Measurements from ENCODE around the gene ACTA1.

Gene ACTA1

GRCh38 chr1:229384822-229385221, 49.1 kb downstream of the ACTA1 start:
- no peak for TF ChIP-seq CTCF (IDR thresholded peaks at IDR 0.05; ENCODE audit: insufficient read depth, low read depth, low read length, missing control alignments)
- no peak overlapping the region for H3K4me3 ChIP-seq (ENCODE audit: low read length)
- no peak for DNase-seq (ENCODE audit: low read depth)

- no peak for TF ChIP-seq CTCF (IDR thresholded peaks at IDR 0.05; ENCODE audit: insufficient read depth, low read depth, low read length, missing control alignments)
- DNase-seq (ENCODE audit: low read depth): peak; percentile 11
- H3K4me3 ChIP-seq (ENCODE audit: low read length): no peak overlapping the region
Measured at GRCh38 chr1:229383961-229384360, 49.9 kb downstream of the ACTA1 start.

- H3K4me3 ChIP-seq (ENCODE audit: low read length): no peak overlapping the region
- no peak for TF ChIP-seq CTCF (IDR thresholded peaks at IDR 0.05; ENCODE audit: insufficient read depth, low read depth, low read length, missing control alignments)
- DNase-seq (ENCODE audit: low read depth): no peak
Measured at GRCh38 chr1:229383188-229383587, 50.7 kb downstream of the ACTA1 start.
